Fibroblast of lung (primary cell): ENCODE data around the gene LYSMD3. TPM values are rescaled to one million over a fixed set of nuclear protein-coding genes. Genes with fewer than 3 reads are reported as not detected.

Experiments used
- DNase-seq, 2 donors: peaks; one replicate each; pipeline versions ENCODE4 v3.0.0 to v3.0.0-alpha.2; 2010; ENCODE audit warnings: low read depth in 2 of 2
- H2AFZ ChIP-seq: 2 replicates; pipeline ENCODE4 v1.5.1; 2012; ENCODE audit warnings: low read length, control low read depth, inconsistent platforms
- H3K27ac ChIP-seq: 2 replicates; pipeline ENCODE4 v1.5.1; 2011; ENCODE audit warnings: low read length, control low read depth; ENCODE audit not compliant: insufficient read depth
- H3K27me3 ChIP-seq: 2 replicates; pipeline ENCODE4 v1.5.1; 2011; ENCODE audit warnings: mild to moderate bottlenecking, low read length; ENCODE audit not compliant: control insufficient read depth, insufficient read depth
- H3K36me3 ChIP-seq: 2 replicates; pipeline ENCODE4 v1.5.1; 2011; ENCODE audit warnings: low read length; ENCODE audit not compliant: control insufficient read depth, insufficient read depth
- H3K4me1 ChIP-seq: 2 replicates; pipeline ENCODE4 v1.5.1; 2011; ENCODE audit warnings: low read length; ENCODE audit not compliant: control insufficient read depth, insufficient read depth; ENCODE audit errors: extremely low read depth
- H3K4me2 ChIP-seq: 2 replicates; pipeline ENCODE4 v1.5.1; 2011; ENCODE audit warnings: low read length, control low read depth; ENCODE audit not compliant: insufficient read depth; ENCODE audit errors: extremely low read depth
- H3K4me3 ChIP-seq, 4 experiments: fragments of 200-600 bp in 1 of 4; sonication (generic) in 1 of 4; replicated peaks in 1 of 4; 2 replicates each; pipeline ENCODE4 v1.5.1; 2011 to 2016; ENCODE audit warnings: low read length in 4 of 4, low read depth in 3 of 4, mild to moderate bottlenecking in 3 of 4, control low read depth in 2 of 4, inconsistent platforms in 1 of 4, mixed read lengths in 1 of 4; ENCODE audit not compliant: insufficient read depth in 1 of 4; ENCODE audit errors: control extremely low read depth in 1 of 4
- H3K79me2 ChIP-seq: 2 replicates; pipeline ENCODE4 v1.5.1; 2012; ENCODE audit warnings: mild to moderate bottlenecking, low read length, inconsistent platforms; ENCODE audit not compliant: control insufficient read depth, insufficient read depth
- H3K9ac ChIP-seq: 2 replicates; pipeline ENCODE4 v1.5.1; 2011; ENCODE audit warnings: mild to moderate bottlenecking, low read length, control low read depth; ENCODE audit not compliant: insufficient read depth
- H3K9me3 ChIP-seq: 2 replicates; pipeline ENCODE4 v1.5.1; 2012; ENCODE audit warnings: low read depth, low read length; ENCODE audit not compliant: control insufficient read depth, insufficient read depth
- H4K20me1 ChIP-seq: 2 replicates; pipeline ENCODE4 v1.5.1; 2011; ENCODE audit warnings: low read length; ENCODE audit not compliant: control insufficient read depth, insufficient read depth; ENCODE audit errors: extremely low read depth
- CTCF ChIP-seq, 2 donors: IDR thresholded peaks in 1 of 2; conservative IDR thresholded peaks in 1 of 2; 1 replicate in 1 of 2; 2 replicates in 1 of 2; pipeline ENCODE4 v1.5.1; 2011 to 2012; ENCODE audit warnings: low read length in 2 of 2, control low read depth in 1 of 2, inconsistent platforms in 1 of 2, low read depth in 1 of 2, mild to moderate bottlenecking in 1 of 2
- EZH2 ChIP-seq: IDR thresholded peaks from 2 replicates; pipeline ENCODE4 v1.5.1; 2012; ENCODE audit warnings: low read length, control low read depth, mild to moderate bottlenecking; ENCODE audit errors: missing control alignments
- polyA plus RNA-seq, 2 donors: library from polyadenylated mRNA; depleted of rRNA in 1 of 2; stranded (reverse) in 1 of 2; unstranded in 1 of 2; fragments of >200 nt; gene quantifications; 2 replicates each; pipeline ENCODE4 v1.2.1, GENCODE V29; 2011 to 2012; ENCODE audit warnings: missing spikeins in 1 of 2
- total RNA-seq: library from RNA; depleted of rRNA; stranded (reverse); fragments of >200 nt; gene quantifications from 2 replicates; pipeline ENCODE4 v1.2.1, GENCODE V29; 2014

Gene LYSMD3
- total and polyA plus RNA-seq, 2 donors (not counting 1 experiment from before 2014, with no cell fraction given) = 17.0 to 30.0 TPM

GRCh38 chr5:90561766-90562165 is 32.4 kb upstream of the LYSMD3 start:
- no peaks in the 10 kb centered on the region for H3K36me3 ChIP-seq

GRCh38 chr5:90560771-90561170 is 31.4 kb upstream of the LYSMD3 start:
- Histone ChIP-seq H3K4me2 (no peak overlapping the region), H3K9ac (no peak overlapping the region), H3K27me3 (peaks cover 21% of the 10 kb centered on the region), H3K4me1 (no peaks in the 10 kb centered on the region), H3K79me2 (no peaks in the 10 kb centered on the region), H3K9me3 (no peaks in the 10 kb centered on the region), H2AFZ (no peak overlapping the region), H4K20me1 (no peaks in the 10 kb centered on the region), H3K4me3 (no peak overlapping the region), H3K27ac (no peak overlapping the region), H3K36me3 (no peaks in the 10 kb centered on the region)
- DNase-seq = no peak
- no peak for TF ChIP-seq EZH2
- no peak for TF ChIP-seq CTCF (conservative IDR thresholded peaks at IDR 0.05 in 1 of 2, IDR thresholded peaks at IDR 0.05 in 1 of 2; ENCODE audit: low read depth in 1 of 2, low read length in 2 of 2)

More at GRCh38 chr5:90561766-90562165, 32.4 kb upstream of the LYSMD3 start:
- H3K27me3 ChIP-seq = peaks cover 21% of the 10 kb centered on the region
- no peaks in the 10 kb centered on the region for H3K79me2 ChIP-seq
- no peaks in the 10 kb centered on the region for H4K20me1 ChIP-seq
- H3K4me1 ChIP-seq = no peaks in the 10 kb centered on the region
- no peaks in the 10 kb centered on the region for H3K9me3 ChIP-seq
- no peak overlapping the region for H2AFZ ChIP-seq
- DNase-seq = no peak
- H3K4me2 ChIP-seq = no peak overlapping the region
- no peak overlapping the region for H3K4me3 ChIP-seq
- TF ChIP-seq EZH2 (no peak), CTCF (conservative IDR thresholded peaks at IDR 0.05 in 1 of 2, IDR thresholded peaks at IDR 0.05 in 1 of 2; ENCODE audit: low read depth in 1 of 2, low read length in 2 of 2) (no peak)
- no peak overlapping the region for H3K9ac ChIP-seq
- H3K27ac ChIP-seq = no peak overlapping the region

GRCh38 chr5:90558344-90559192 is 29.2 kb upstream of the LYSMD3 start, which contains the start of gene ADGRV1:
Gene ADGRV1, plus strand, starts transcription at chr5:90558797. Its CDS starts 99 bp downstream, at chr5:90558896.
- Histone ChIP-seq H4K20me1 (no peaks in the 10 kb centered on the region), H3K9me3 (no peaks in the 10 kb centered on the region), H2AFZ (no peak within 1 kb of the TSS), H3K4me1 (no peaks in the 10 kb centered on the region), H3K36me3 (no peaks in the 10 kb centered on the region), H3K9ac (no peak within 1 kb of the TSS), H3K4me2 (peak within 1 kb of the TSS; percentile 54), H3K27ac (no peak within 1 kb of the TSS), H3K27me3 (peaks cover 21% of the 10 kb centered on the region), H3K4me3 (peak within 1 kb of the TSS in 3 of 4 experiments; percentile 15 to 45 (median 38)), H3K79me2 (no peaks in the 10 kb centered on the region)
- TF ChIP-seq CTCF (conservative IDR thresholded peaks at IDR 0.05 in 1 of 2, IDR thresholded peaks at IDR 0.05 in 1 of 2; ENCODE audit: low read depth in 1 of 2, low read length in 2 of 2) (no peak), EZH2 (peak; percentile 86)
- peak; percentile 50 to 76 for DNase-seq
